Esophagus squamous epithelium (tissue), 4 donors: ENCODE data around the gene ZNF366.

Experiments
- CTCF ChIP-seq, 6 experiments: fragments of 450-650 bp in 4 of 6; fragments of 200-600 bp in 2 of 6; sonication (generic) in 2 of 6; IDR thresholded peaks; one replicate each; pipeline ENCODE4 v1.5.1; 2016 to 2019; ENCODE audit warnings: antibody characterized with exemption in 6 of 6, mild to moderate bottlenecking in 4 of 6, moderate library complexity in 4 of 6
- POLR2A ChIP-seq, 4 donors: fragments of 450-650 bp; IDR thresholded peaks; one replicate each; pipeline ENCODE4 v1.6.1; 2017; ENCODE audit warnings: antibody characterized with exemption in 4 of 4, mild to moderate bottlenecking in 4 of 4, moderate library complexity in 3 of 4

DNA sequence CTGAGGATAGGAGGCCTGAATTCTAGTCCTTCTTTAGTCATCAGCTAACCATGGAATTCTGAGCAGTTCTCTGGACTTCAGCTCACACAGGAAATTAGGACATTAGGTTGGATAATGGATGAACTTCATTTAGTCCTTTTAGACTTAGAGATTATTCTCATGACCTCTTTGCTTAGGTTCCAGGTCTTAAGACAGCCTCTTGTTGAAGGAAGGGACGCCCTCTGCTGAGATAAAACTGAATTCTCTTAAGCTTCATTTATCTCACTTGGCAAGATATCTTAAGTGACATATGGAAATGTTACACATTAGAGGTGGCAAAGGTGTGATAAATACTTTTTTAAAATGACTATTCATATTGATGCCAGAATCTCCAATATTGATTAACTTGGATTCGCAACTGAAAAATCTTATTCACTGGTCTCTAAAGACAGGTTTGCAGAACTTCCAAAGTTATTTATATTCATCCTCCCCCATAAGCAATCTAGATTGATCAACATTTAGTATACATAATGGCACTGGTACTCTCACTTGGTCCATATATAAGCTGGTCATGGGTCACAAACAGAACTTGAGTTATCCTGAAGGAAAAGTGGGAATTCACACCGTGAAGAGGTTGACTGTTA, 16.9 kb upstream of the ZNF366 start:
- TF ChIP-seq CTCF (IDR thresholded peaks at IDR 0.05) (peak in 5 of 6 experiments; percentile 49 to 79 (median 57)), POLR2A (IDR thresholded peaks at IDR 0.05) (no peak)
